SK-N-SH (cell line): ENCODE measurements around the gene SPEG. TPM values are rescaled to one million over a fixed set of nuclear protein-coding genes. Genes with fewer than 3 reads are reported as not detected.

Experiments used
- CTCF ChIA-PET: fragments of 300-600, 350-600 bp; formaldehyde crosslinking; extraction: SDS; loops from one replicate; lab custom pipeline; 2021; lab: Yijun Ruan, JAX
- POLR2A ChIA-PET: fragments of 350-600 bp; sonication (Branson Sonifier 250); formaldehyde crosslinking; extraction: SDS; loops from one replicate; lab custom pipeline; 2020; ENCODE audit warnings: antibody characterized with exemption, inconsistent platforms; lab: Yijun Ruan, JAX
- DNase-seq: peaks from one replicate; pipeline ENCODE4 v3.0.0; 2012
- H2AFZ ChIP-seq: fragments of 200-600 bp; sonication (generic); 2 replicates; pipeline ENCODE4 v1.8.1; 2016; ENCODE audit warnings: antibody characterized with exemption, mild to moderate bottlenecking, low read depth
- H3F3A ChIP-seq: fragments of 200-600 bp; sonication (generic); replicated peaks from 2 replicates; pipeline ENCODE3; 2016; ENCODE audit warnings: antibody characterized with exemption, mild to moderate bottlenecking; ENCODE audit not compliant: insufficient read depth
- H3K27ac ChIP-seq, 2 experiments: fragments of 200-500 bp in 1 of 2; fragments of 200-600 bp in 1 of 2; sonication (Bioruptor generic) in 1 of 2; sonication (generic), shearing (Covaris generic) in 1 of 2; 2 replicates each; pipeline versions ENCODE4 v1.5.1 to v1.6.1; 2014 to 2016; ENCODE audit warnings: low read depth in 2 of 2, inconsistent platforms in 1 of 2, low read length in 1 of 2, mild to moderate bottlenecking in 1 of 2, mixed read lengths in 1 of 2
- H3K27me3 ChIP-seq: fragments of 200-600 bp; sonication (generic), shearing (Covaris generic); 2 replicates; pipeline ENCODE4 v1.6.1; 2016; ENCODE audit warnings: mixed run types; ENCODE audit not compliant: insufficient read depth
- H3K36me3 ChIP-seq, 2 experiments: fragments of 200-500 bp in 1 of 2; fragments of 200-600 bp in 1 of 2; sonication (Bioruptor generic) in 1 of 2; sonication (generic) in 1 of 2; replicated peaks in 1 of 2; 2 replicates each; pipeline versions ENCODE3 to v1.5.1; 2014 to 2016; ENCODE audit warnings: low read length in 1 of 2, mild to moderate bottlenecking in 1 of 2; ENCODE audit not compliant: insufficient read depth in 2 of 2, control insufficient read depth in 1 of 2
- H3K4me1 ChIP-seq, 2 experiments: fragments of 200-500 bp in 1 of 2; fragments of 200-600 bp in 1 of 2; sonication (Bioruptor generic) in 1 of 2; sonication (generic), shearing (Covaris generic) in 1 of 2; 2 replicates each; pipeline versions ENCODE4 v1.5.1 to v1.6.1; 2014 to 2016; ENCODE audit warnings: low read depth in 1 of 2, low read length in 1 of 2, mixed run types in 1 of 2; ENCODE audit not compliant: insufficient read depth in 2 of 2, control insufficient read depth in 1 of 2
- H3K4me2 ChIP-seq: fragments of 200-600 bp; sonication (generic), shearing (Covaris generic); 2 replicates; pipeline ENCODE4 v1.6.1; 2017; ENCODE audit warnings: mixed run types
- H3K4me3 ChIP-seq, 2 experiments: fragments of 200-500 bp in 1 of 2; fragments of 200-600 bp in 1 of 2; sonication (Bioruptor generic) in 1 of 2; sonication (generic), shearing (Covaris generic) in 1 of 2; 2 replicates each; pipeline versions ENCODE4 v1.5.1 to v1.8.1; 2014 to 2016; ENCODE audit warnings: low read depth in 2 of 2, inconsistent platforms in 1 of 2, low read length in 1 of 2, mild to moderate bottlenecking in 1 of 2, mixed read lengths in 1 of 2, moderate library complexity in 1 of 2
- H3K79me2 ChIP-seq: fragments of 200-600 bp; sonication (generic); 2 replicates; pipeline ENCODE4 v1.8.1; 2017; ENCODE audit warnings: mild to moderate bottlenecking; ENCODE audit not compliant: insufficient read depth
- H3K9ac ChIP-seq: fragments of 200-600 bp; sonication (generic); 2 replicates; pipeline ENCODE4 v1.6.1; 2017; ENCODE audit warnings: mixed run types
- H3K9me2 ChIP-seq: fragments of 200-600 bp; sonication (generic); 2 replicates; pipeline ENCODE4 v1.6.1; 2017; ENCODE audit warnings: mixed run types
- H3K9me3 ChIP-seq: fragments of 200-600 bp; sonication (generic); 2 replicates; pipeline ENCODE4 v1.6.1; 2017; ENCODE audit warnings: mixed run types, mild to moderate bottlenecking, moderate library complexity
- H4K20me1 ChIP-seq: fragments of 200-600 bp; sonication (generic); 2 replicates; pipeline ENCODE4 v1.6.1; 2017; ENCODE audit warnings: mild to moderate bottlenecking, mixed run types; ENCODE audit not compliant: insufficient read depth
- EZH2phosphoT487 ChIP-seq: fragments of 200-600 bp; sonication (generic); IDR thresholded peaks from 2 replicates; pipeline ENCODE4 v1.6.1; 2017; ENCODE audit warnings: low read depth, mixed run types, mild to moderate bottlenecking, antibody characterized with exemption, moderate library complexity, borderline replicate concordance
- GATA2 ChIP-seq: sonication (generic); formaldehyde crosslinking; IDR thresholded peaks from 2 replicates; pipeline ENCODE4 v1.5.0; 2020; ENCODE audit warnings: mild to moderate bottlenecking, missing genetic modification reagents
- MEF2A ChIP-seq: IDR thresholded peaks from 2 replicates; pipeline ENCODE4 v1.4.0; 2012; ENCODE audit warnings: low read depth, borderline replicate concordance
- NFIC ChIP-seq: IDR thresholded peaks from 2 replicates; pipeline ENCODE4 v1.4.0; 2012; ENCODE audit warnings: borderline replicate concordance
- NRF1 ChIP-seq: IDR thresholded peaks from 2 replicates; pipeline ENCODE4 v1.6.1; 2012; ENCODE audit warnings: low read depth, mild to moderate bottlenecking, low read length
- POLR2AphosphoS5 ChIP-seq: IDR thresholded peaks from 2 replicates; pipeline ENCODE4 v1.6.1; 2012; ENCODE audit warnings: low read depth, low read length
- RCOR1 ChIP-seq: fragments of 150-350 bp; IDR thresholded peaks from 2 replicates; pipeline ENCODE4 v1.6.1; 2017; ENCODE audit warnings: antibody characterized with exemption, low read length
- RFX5 ChIP-seq: IDR thresholded peaks from 2 replicates; pipeline ENCODE4 v1.6.1; 2012; ENCODE audit warnings: mild to moderate bottlenecking, improper control_type of control experiment, low read length
- RXRA ChIP-seq: IDR thresholded peaks from 2 replicates; pipeline ENCODE4 v1.4.0; 2012; ENCODE audit warnings: low read depth, mild to moderate bottlenecking, borderline replicate concordance
- SIN3A ChIP-seq: IDR thresholded peaks from 2 replicates; pipeline ENCODE4 v1.6.1; 2012; ENCODE audit warnings: low read depth, mild to moderate bottlenecking, low read length, moderate library complexity, borderline replicate concordance
- SMC3 ChIP-seq: IDR thresholded peaks from 2 replicates; pipeline ENCODE4 v1.6.1; 2012; ENCODE audit warnings: low read depth, low read length, improper control_type of control experiment
- TAF1 ChIP-seq: IDR thresholded peaks from 2 replicates; pipeline ENCODE4 v1.6.1; 2012; ENCODE audit warnings: low read depth, mild to moderate bottlenecking, low read length, moderate library complexity, borderline replicate concordance
- YY1 ChIP-seq: IDR thresholded peaks from 2 replicates; pipeline ENCODE4 v1.4.0; 2012; ENCODE audit warnings: low read depth, mild to moderate bottlenecking
- WGBS: methylation state at CpG from one replicate; pipeline ENCODE4 v1.1.6; 2017; ENCODE audit warnings: low lambda C conversion rate; 5-methylcytosine and 5-hydroxymethylcytosine counted together
- polyA plus RNA-seq, 3 experiments: library from polyadenylated mRNA; depleted of rRNA; stranded (reverse); fragments of >200 nt; gene quantifications; 2 replicates each; pipeline ENCODE4 v1.2.3, GENCODE V29; 2012
- TF ChIP-seq, protein P1 (sequence below): fragments of 150-350 bp; IDR thresholded peaks from 2 replicates; pipeline ENCODE4 v1.6.1; 2017; ENCODE audit warnings: antibody characterized with exemption, low read length, low read depth, borderline replicate concordance

SPEG gene
- polyA plus RNA-seq, 1 of the 3 experiments (the other 2 are of a cell fraction) = 107 TPM

DNA sequence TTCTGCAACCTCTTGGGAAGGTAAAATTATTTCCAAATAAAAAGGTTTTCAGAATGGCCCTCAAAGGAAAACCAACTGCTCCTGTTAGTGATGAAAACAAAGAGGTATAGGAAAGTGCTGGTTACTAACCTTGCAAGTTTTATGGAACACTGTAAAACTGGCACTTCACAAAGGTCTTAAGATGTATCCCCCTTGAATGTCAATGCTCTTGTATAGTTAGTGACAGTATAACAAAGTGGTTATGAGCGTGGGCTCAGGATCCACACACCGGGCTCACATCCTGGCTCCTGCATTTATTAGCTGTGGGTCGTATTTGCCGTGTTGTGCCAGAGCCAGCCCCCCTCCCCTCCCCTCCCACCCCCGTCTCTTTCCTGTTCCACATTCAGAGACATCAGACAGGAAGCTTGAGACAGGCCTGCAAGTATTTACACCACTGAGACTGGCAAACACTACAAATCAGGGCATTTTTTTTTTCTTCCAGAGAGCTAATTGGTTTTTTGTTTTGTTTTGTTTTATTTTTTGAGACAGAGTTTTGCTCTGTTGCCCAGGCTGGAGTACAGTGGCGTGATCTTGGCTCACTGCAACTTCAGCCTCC lies 37.7 kb upstream of the SPEG start:
- Histone ChIP-seq H3F3A (no peaks in the 10 kb centered on the region), H3K4me1 (peaks cover 0 to 17% of the 10 kb centered on the region in 2 experiments; a peak in 1 of 4 replicates), H3K4me2 (no peak overlapping the region), H3K79me2 (no peaks in the 10 kb centered on the region), H3K9me3 (no peaks in the 10 kb centered on the region), H3K4me3 (no peak overlapping the region), H3K9me2 (no peaks in the 10 kb centered on the region), H3K27me3 (no peaks in the 10 kb centered on the region), H3K36me3 (no peaks in the 10 kb centered on the region), H2AFZ (no peak overlapping the region), H3K27ac (no peak overlapping the region), H4K20me1 (no peaks in the 10 kb centered on the region), H3K9ac (no peak overlapping the region)
- TF ChIP-seq TAF1 (no peak), RXRA (no peak), NRF1 (no peak), SMC3 (no peak), EZH2phosphoT487 (no peak), NFIC (no peak), YY1 (no peak), POLR2AphosphoS5 (no peak), SIN3A (no peak), RFX5 (no peak), GATA2 (CRISPR knock-in tag) (no peak)
- TF ChIP-seq, protein P1, sequence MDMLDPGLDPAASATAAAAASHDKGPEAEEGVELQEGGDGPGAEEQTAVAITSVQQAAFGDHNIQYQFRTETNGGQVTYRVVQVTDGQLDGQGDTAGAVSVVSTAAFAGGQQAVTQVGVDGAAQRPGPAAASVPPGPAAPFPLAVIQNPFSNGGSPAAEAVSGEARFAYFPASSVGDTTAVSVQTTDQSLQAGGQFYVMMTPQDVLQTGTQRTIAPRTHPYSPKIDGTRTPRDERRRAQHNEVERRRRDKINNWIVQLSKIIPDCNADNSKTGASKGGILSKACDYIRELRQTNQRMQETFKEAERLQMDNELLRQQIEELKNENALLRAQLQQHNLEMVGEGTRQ = no peak
- CTCF ChIA-PET = interaction anchor here (1.3 to 10.1 kb wide), 3 partner anchors 8 to 128 kb away, joined by 3 to 256 read pairs (median 13); no protein-coding TSS in a partner anchor
- POLR2A ChIA-PET = no interaction called here
- no peak for DNase-seq
- WGBS = 80% methylated on average over 5 of the region's 6 CpGs

- WGBS = 49% methylated on average over 4 of the region's 5 CpGs
- ChIA-PET CTCF (interaction anchor here (2.2 to 10.1 kb wide), 2 partner anchors 10 to 126 kb away, joined by 13 to 256 read pairs; no protein-coding TSS in a partner anchor), POLR2A (no interaction called here)
- no peaks in the 10 kb centered on the region for H3K9me2 ChIP-seq
- H3K27ac ChIP-seq = no peak overlapping the region
- H3K36me3 ChIP-seq = no peaks in the 10 kb centered on the region
- H3K27me3 ChIP-seq = no peaks in the 10 kb centered on the region
- no peak overlapping the region for H3K4me2 ChIP-seq
- no peak overlapping the region for H2AFZ ChIP-seq
- H3K4me1 ChIP-seq = peaks cover 2 to 19% of the 10 kb centered on the region in 2 experiments; a peak in 2 of 4 replicates
- H3K9ac ChIP-seq = no peak overlapping the region
- H3K9me3 ChIP-seq = no peaks in the 10 kb centered on the region
- no peak for DNase-seq
- H3K4me3 ChIP-seq = no peak overlapping the region
- H3K79me2 ChIP-seq = no peaks in the 10 kb centered on the region
- H4K20me1 ChIP-seq = no peaks in the 10 kb centered on the region
- H3F3A ChIP-seq = no peaks in the 10 kb centered on the region
- TF ChIP-seq MEF2A = no peak
- TF ChIP-seq RCOR1 = no peak
- TF ChIP-seq GATA2 (CRISPR knock-in tag) = no peak
- TF ChIP-seq, all 33 proteins: peak for 0
These were observed 35.8 kb upstream of the SPEG start for GRCh38 chr2:219398721-219399363.
